HCT116 (cell line): ENCODE measurements around the gene IZUMO1R. TPM values are rescaled to one million over a fixed set of nuclear protein-coding genes. Genes with fewer than 3 reads are reported as not detected.

Experiments used
- ATAC-seq: fragments of 200-7000 bp; cut with Tn5 transposase; 2 replicates; pipeline ENCODE4 v1.9.1; 2020; ENCODE audit warnings: mild to moderate bottlenecking, moderate library complexity
- BruUV-seq: library from RNA; stranded (reverse); fragments of 400-500 nt; replicated peaks from 2 replicates; lab custom pipeline; 2021; lab: Mats Ljungman, UMichigan
- CTCF ChIA-PET: fragments of 300-600 bp; sonication (Branson Sonifier 250); formaldehyde crosslinking; loops from one replicate; lab custom pipeline; 2021; ENCODE audit warnings: antibody characterized with exemption; lab: Charles Lee
- POLR2A ChIA-PET: fragments of 300-600, 350-600 bp; sonication (Branson Sonifier 250); formaldehyde crosslinking; loops from one replicate; lab custom pipeline; 2021; ENCODE audit warnings: antibody characterized with exemption; lab: Charles Lee
- RAD21 ChIA-PET, 2 experiments: fragments of 300-600 bp; sonication (Branson Sonifier 250); formaldehyde crosslinking; loops; one replicate each; lab custom pipeline; 2023; ENCODE audit warnings: low total read pairs in 2 of 2; ENCODE audit not compliant: uncharacterized antibody in 2 of 2, unreplicated experiment in 2 of 2, low non-redundant PET in 1 of 2; lab: Charles Lee
- DNase-seq: peaks from one replicate; pipeline ENCODE4 v3.0.0-alpha.2; 2010; ENCODE audit warnings: low read depth, low spot score
- H2AFZ ChIP-seq: fragments of 200-600 bp; shearing (Covaris generic), sonication (generic); 2 replicates; pipeline ENCODE4 v1.6.1; 2017; ENCODE audit warnings: low read depth, mixed run types, mixed read lengths, antibody characterized with exemption, low read length; ENCODE audit not compliant: poor library complexity, severe bottlenecking
- H3K27ac ChIP-seq: 2 replicates; pipeline ENCODE4 v1.5.1; 2012; ENCODE audit warnings: low read depth, low read length
- H3K27me3 ChIP-seq: fragments of 200-600 bp; sonication (generic); 2 replicates; pipeline ENCODE4 v1.6.1; 2016; ENCODE audit warnings: mixed run types, low read length, mixed read lengths; ENCODE audit not compliant: insufficient read depth
- H3K36me3 ChIP-seq, 2 experiments: fragments of 200-500 bp in 1 of 2; fragments of 200-600 bp in 1 of 2; sonication (Bioruptor generic) in 1 of 2; sonication (generic) in 1 of 2; 2 replicates each; pipeline versions ENCODE4 v1.5.1 to v1.6.1; 2014 to 2016; ENCODE audit warnings: low read length in 2 of 2, inconsistent platforms in 1 of 2, mixed read lengths in 1 of 2, mixed run types in 1 of 2; ENCODE audit not compliant: insufficient read depth in 2 of 2, control insufficient read depth in 1 of 2
- H3K4me1 ChIP-seq, 2 experiments: fragments of 200-600 bp in 1 of 2; sonication (generic) in 1 of 2; 2 replicates each; pipeline versions ENCODE4 v1.5.1 to v1.6.1; 2012 to 2017; ENCODE audit warnings: low read length in 2 of 2, inconsistent platforms in 1 of 2, mild to moderate bottlenecking in 1 of 2, mixed read lengths in 1 of 2, mixed run types in 1 of 2, moderate library complexity in 1 of 2; ENCODE audit not compliant: insufficient read depth in 2 of 2, control insufficient read depth in 1 of 2
- H3K4me2 ChIP-seq: fragments of 200-600 bp; sonication (generic); 2 replicates; pipeline ENCODE4 v1.6.1; 2017; ENCODE audit warnings: mixed run types, low read length, mixed read lengths
- H3K4me3 ChIP-seq, 2 experiments: fragments of 200-600 bp in 1 of 2; sonication (generic) in 1 of 2; replicated peaks in 1 of 2; 2 replicates each; pipeline ENCODE4 v1.5.1; 2011 to 2016; ENCODE audit warnings: low read length in 2 of 2, control low read depth in 1 of 2, low read depth in 1 of 2, mild to moderate bottlenecking in 1 of 2, mixed read lengths in 1 of 2, mixed run types in 1 of 2
- H3K79me2 ChIP-seq: fragments of 200-600 bp; sonication (generic); 2 replicates; pipeline ENCODE4 v1.6.1; 2017; ENCODE audit warnings: mild to moderate bottlenecking, mixed run types, low read length, moderate library complexity, mixed read lengths; ENCODE audit not compliant: insufficient read depth
- H3K9ac ChIP-seq: fragments of 200-600 bp; sonication (generic); 2 replicates; pipeline ENCODE4 v1.6.1; 2016; ENCODE audit warnings: low read length, mixed read lengths
- H3K9me2 ChIP-seq: fragments of 200-600 bp; sonication (generic), shearing (Covaris generic); 2 replicates; pipeline ENCODE4 v1.6.1; 2017; ENCODE audit warnings: mixed run types, mild to moderate bottlenecking, moderate library complexity; ENCODE audit not compliant: insufficient read depth
- H3K9me3 ChIP-seq, 2 experiments: fragments of 200-500 bp in 1 of 2; fragments of 200-600 bp in 1 of 2; sonication (Bioruptor generic) in 1 of 2; sonication (generic) in 1 of 2; 2 replicates each; pipeline ENCODE4 v1.6.1; 2014 to 2017; ENCODE audit warnings: low read length in 2 of 2, mixed read lengths in 2 of 2, inconsistent platforms in 1 of 2, low read depth in 1 of 2, mild to moderate bottlenecking in 1 of 2, mixed run types in 1 of 2, moderate library complexity in 1 of 2; ENCODE audit not compliant: control insufficient read depth in 1 of 2, insufficient read depth in 1 of 2
- H4K20me1 ChIP-seq: fragments of 200-600 bp; sonication (generic), shearing (Covaris generic); 2 replicates; pipeline ENCODE4 v1.6.1; 2017; ENCODE audit warnings: mixed run types, mild to moderate bottlenecking, moderate library complexity; ENCODE audit not compliant: insufficient read depth
- CBX3 ChIP-seq: IDR thresholded peaks from 2 replicates; pipeline ENCODE4 v1.6.1; 2012; ENCODE audit warnings: low read depth
- CEBPB ChIP-seq: IDR thresholded peaks from 2 replicates; pipeline ENCODE4 v1.6.1; 2012; ENCODE audit warnings: low read depth
- EZH2phosphoT487 ChIP-seq: fragments of 200-600 bp; IDR thresholded peaks from 2 replicates; pipeline ENCODE4 v1.6.1; 2018; ENCODE audit warnings: antibody characterized with exemption, borderline replicate concordance
- FOSL1 ChIP-seq: IDR thresholded peaks from 2 replicates; pipeline ENCODE4 v1.6.1; 2012; ENCODE audit warnings: low read depth
- POLR2A ChIP-seq: IDR thresholded peaks from 2 replicates; pipeline ENCODE4 v1.7.0; 2011; ENCODE audit warnings: borderline replicate concordance; ENCODE audit not compliant: insufficient read depth, insufficient read length; ENCODE audit errors: extremely low read depth
- SP1 ChIP-seq: IDR thresholded peaks from 2 replicates; pipeline ENCODE4 v1.6.1; 2012; ENCODE audit warnings: low read depth
- ZNF274 ChIP-seq: fragments of 200-500 bp; sonication (Bioruptor generic); IDR thresholded peaks from 2 replicates; pipeline ENCODE4 v1.6.1; 2014; ENCODE audit warnings: mild to moderate bottlenecking, low read depth, low read length, inconsistent platforms
- intact Hi-C: fragments of 100-400 bp; cut with micrococcal nuclease; formaldehyde crosslinking; loops from 2 replicates; pipeline ENCODE4 v1.10.0; 2022
- total RNA-seq: library from RNA; stranded (reverse); gene quantifications from one replicate; pipeline ENCODE4 v1.2.1, GENCODE V29; 2021; ENCODE audit not compliant: unreplicated experiment
- TF ChIP-seq, protein P1 (sequence below): IDR thresholded peaks from 2 replicates; pipeline ENCODE4 v1.6.1; 2012; ENCODE audit warnings: low read depth
- TF ChIP-seq, protein P2 (sequence below), 3 experiments: fragments of 200-600 bp in 1 of 3; sonication (generic) in 1 of 3; IDR thresholded peaks in 2 of 3; conservative IDR thresholded peaks in 1 of 3; 2 replicates each; pipeline ENCODE4 v1.5.1; 2012 to 2017; ENCODE audit warnings: low read depth in 2 of 3, low read length in 2 of 3, antibody characterized with exemption in 1 of 3, borderline replicate concordance in 1 of 3, control low read depth in 1 of 3, mild to moderate bottlenecking in 1 of 3, mixed read lengths in 1 of 3, mixed run types in 1 of 3, moderate library complexity in 1 of 3; ENCODE audit not compliant: insufficient read depth in 1 of 3

Gene IZUMO1R
- total RNA-seq, 1 experiment from 2014 or later: not detected

DNA sequence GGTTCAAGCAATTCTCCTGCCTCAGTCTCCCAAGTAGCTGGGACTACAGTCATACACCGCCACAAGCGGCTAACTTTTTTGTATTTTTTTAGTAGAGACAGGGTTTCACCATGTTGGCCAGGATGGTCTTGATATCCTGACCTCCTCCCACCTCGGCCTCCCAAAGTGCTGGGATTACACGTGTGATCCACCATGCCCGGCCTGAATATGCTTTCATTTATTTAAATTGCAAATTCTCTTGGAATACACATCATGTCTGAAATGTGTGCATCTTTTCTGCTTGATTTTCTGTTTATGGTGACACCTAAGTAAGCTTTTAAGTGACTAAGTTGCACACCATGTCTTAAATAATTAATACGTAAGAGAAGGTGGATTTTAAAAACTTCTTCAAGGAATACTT is 31.7 kb downstream of the IZUMO1R start (continued):
- TF ChIP-seq, protein P1, sequence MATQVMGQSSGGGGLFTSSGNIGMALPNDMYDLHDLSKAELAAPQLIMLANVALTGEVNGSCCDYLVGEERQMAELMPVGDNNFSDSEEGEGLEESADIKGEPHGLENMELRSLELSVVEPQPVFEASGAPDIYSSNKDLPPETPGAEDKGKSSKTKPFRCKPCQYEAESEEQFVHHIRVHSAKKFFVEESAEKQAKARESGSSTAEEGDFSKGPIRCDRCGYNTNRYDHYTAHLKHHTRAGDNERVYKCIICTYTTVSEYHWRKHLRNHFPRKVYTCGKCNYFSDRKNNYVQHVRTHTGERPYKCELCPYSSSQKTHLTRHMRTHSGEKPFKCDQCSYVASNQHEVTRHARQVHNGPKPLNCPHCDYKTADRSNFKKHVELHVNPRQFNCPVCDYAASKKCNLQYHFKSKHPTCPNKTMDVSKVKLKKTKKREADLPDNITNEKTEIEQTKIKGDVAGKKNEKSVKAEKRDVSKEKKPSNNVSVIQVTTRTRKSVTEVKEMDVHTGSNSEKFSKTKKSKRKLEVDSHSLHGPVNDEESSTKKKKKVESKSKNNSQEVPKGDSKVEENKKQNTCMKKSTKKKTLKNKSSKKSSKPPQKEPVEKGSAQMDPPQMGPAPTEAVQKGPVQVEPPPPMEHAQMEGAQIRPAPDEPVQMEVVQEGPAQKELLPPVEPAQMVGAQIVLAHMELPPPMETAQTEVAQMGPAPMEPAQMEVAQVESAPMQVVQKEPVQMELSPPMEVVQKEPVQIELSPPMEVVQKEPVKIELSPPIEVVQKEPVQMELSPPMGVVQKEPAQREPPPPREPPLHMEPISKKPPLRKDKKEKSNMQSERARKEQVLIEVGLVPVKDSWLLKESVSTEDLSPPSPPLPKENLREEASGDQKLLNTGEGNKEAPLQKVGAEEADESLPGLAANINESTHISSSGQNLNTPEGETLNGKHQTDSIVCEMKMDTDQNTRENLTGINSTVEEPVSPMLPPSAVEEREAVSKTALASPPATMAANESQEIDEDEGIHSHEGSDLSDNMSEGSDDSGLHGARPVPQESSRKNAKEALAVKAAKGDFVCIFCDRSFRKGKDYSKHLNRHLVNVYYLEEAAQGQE: no peak
- no peak for TF ChIP-seq POLR2A
- TF ChIP-seq FOSL1: no peak
- TF ChIP-seq CBX3: no peak

DNA sequence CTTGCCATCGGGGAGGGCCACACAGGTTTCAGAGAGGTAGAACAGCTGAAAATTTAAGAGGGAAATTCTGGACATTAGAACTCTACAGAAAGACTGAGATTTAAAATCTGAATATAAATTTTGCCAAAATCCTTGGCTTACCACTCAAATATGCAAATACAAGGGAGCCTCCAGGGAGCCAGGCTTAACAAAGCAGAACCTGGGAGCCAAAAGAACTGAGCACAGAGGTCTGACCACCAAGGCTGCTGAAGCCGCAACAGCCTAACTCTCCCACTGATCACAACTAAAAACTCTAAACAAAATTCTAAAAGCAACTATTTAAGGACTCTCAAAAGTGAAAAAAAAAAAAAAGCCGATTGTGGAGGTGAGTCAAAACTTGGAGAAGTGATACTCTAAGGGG is 34.3 kb downstream of the IZUMO1R start:
- H3K4me3 ChIP-seq: no peak overlapping the region
- no peak overlapping the region for H3K4me2 ChIP-seq
- peaks cover 0 to 13% of the 10 kb centered on the region in 2 experiments; a peak in 2 of 4 replicates for H3K4me1 ChIP-seq
- ChIA-PET RAD21 (no interaction called here), CTCF (no interaction called here), POLR2A (no interaction called here)
- H4K20me1 ChIP-seq: no peaks in the 10 kb centered on the region
- intact Hi-C loops: no loop called here
- TF ChIP-seq, protein P2, sequence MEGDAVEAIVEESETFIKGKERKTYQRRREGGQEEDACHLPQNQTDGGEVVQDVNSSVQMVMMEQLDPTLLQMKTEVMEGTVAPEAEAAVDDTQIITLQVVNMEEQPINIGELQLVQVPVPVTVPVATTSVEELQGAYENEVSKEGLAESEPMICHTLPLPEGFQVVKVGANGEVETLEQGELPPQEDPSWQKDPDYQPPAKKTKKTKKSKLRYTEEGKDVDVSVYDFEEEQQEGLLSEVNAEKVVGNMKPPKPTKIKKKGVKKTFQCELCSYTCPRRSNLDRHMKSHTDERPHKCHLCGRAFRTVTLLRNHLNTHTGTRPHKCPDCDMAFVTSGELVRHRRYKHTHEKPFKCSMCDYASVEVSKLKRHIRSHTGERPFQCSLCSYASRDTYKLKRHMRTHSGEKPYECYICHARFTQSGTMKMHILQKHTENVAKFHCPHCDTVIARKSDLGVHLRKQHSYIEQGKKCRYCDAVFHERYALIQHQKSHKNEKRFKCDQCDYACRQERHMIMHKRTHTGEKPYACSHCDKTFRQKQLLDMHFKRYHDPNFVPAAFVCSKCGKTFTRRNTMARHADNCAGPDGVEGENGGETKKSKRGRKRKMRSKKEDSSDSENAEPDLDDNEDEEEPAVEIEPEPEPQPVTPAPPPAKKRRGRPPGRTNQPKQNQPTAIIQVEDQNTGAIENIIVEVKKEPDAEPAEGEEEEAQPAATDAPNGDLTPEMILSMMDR (IDR thresholded peaks at IDR 0.05 in 2 of 3, conservative IDR thresholded peaks at IDR 0.05 in 1 of 3; ENCODE audit: borderline replicate concordance in 1 of 3, insufficient read depth in 1 of 3, low read depth in 2 of 3, low read length in 2 of 3): no peak
- TF ChIP-seq EZH2phosphoT487 (no peak), CEBPB (no peak), SP1 (no peak), ZNF274 (no peak)
- no peaks in the 10 kb centered on the region for H3K9me2 ChIP-seq
- H3K9me3 ChIP-seq: no peaks in the 10 kb centered on the region
- no peak overlapping the region for H2AFZ ChIP-seq
- BruUV-seq: no TSS peak
- H3K27me3 ChIP-seq: no peaks in the 10 kb centered on the region
- no peak for DNase-seq
- no peak overlapping the region for H3K9ac ChIP-seq
- no peaks in the 10 kb centered on the region for H3K79me2 ChIP-seq
- no peaks in the 10 kb centered on the region for H3K36me3 ChIP-seq
- no peak overlapping the region for H3K27ac ChIP-seq
- ATAC-seq: no peak
